Activated T-cell treated with anti-CD3 and anti-CD28 coated beads, Interleukin-2, amount 50 U/mL, for 24 hours (primary cell): ENCODE results near the gene HES4.
A peak's percentile ranks its signal among the peaks of the same experiment; 100 is the strongest.
"Not testable (repeated sequence)": the region's sequence is repeated elsewhere in the genome, so short reads cannot be mapped to it uniquely, and the experiment has no call there.

Source experiments
- DNase-seq: peaks from one replicate; pipeline ENCODE4 v3.0.0-alpha.2; 2020
- H3K27ac Mint-ChIP-seq: 2 replicates; pipeline ENCODE4 v1.8.0; 2020; ENCODE audit warnings: mild to moderate bottlenecking, mixed read lengths
- H3K27me3 Mint-ChIP-seq: 2 replicates; pipeline ENCODE4 v1.8.0; 2020; ENCODE audit warnings: mixed read lengths
- H3K36me3 Mint-ChIP-seq: 2 replicates; pipeline ENCODE4 v1.8.0; 2020; ENCODE audit warnings: low read depth, mixed read lengths
- H3K4me1 Mint-ChIP-seq: 2 replicates; pipeline ENCODE4 v1.8.0; 2020; ENCODE audit warnings: low read depth, mixed read lengths
- H3K4me3 Mint-ChIP-seq: 2 replicates; pipeline ENCODE4 v1.8.0; 2020; ENCODE audit warnings: mild to moderate bottlenecking, moderate library complexity, mixed read lengths
- H3K9me3 Mint-ChIP-seq: 2 replicates; pipeline ENCODE4 v1.8.0; 2020; ENCODE audit warnings: mixed read lengths

Gene HES4

GRCh38 chr1:1001057-1001783 lies 1.3 kb upstream of the HES4 start:
- Mint-ChIP-seq H3K27ac (no peak overlapping the region), H3K4me1 (peaks cover 15% of the 10 kb centered on the region), H3K4me3 (peak overlapping the region; percentile 65), H3K9me3 (no peaks in the 10 kb centered on the region), H3K36me3 (no peaks in the 10 kb centered on the region), H3K27me3 (peaks cover 54% of the 10 kb centered on the region)
- no peak for DNase-seq

GRCh38 chr1:1000357-1001056 lies 610 bp upstream of the HES4 start:
- H3K27ac Mint-ChIP-seq = peak overlapping the region; percentile 77
- peak; percentile 83 for DNase-seq
- peak overlapping the region; percentile 65 for H3K4me3 Mint-ChIP-seq
- no peaks in the 10 kb centered on the region for H3K9me3 Mint-ChIP-seq
- H3K4me1 Mint-ChIP-seq = peaks cover 18% of the 10 kb centered on the region
- peaks cover 55% of the 10 kb centered on the region for H3K27me3 Mint-ChIP-seq
- no peaks in the 10 kb centered on the region for H3K36me3 Mint-ChIP-seq

- no peaks in the 10 kb centered on the region for H3K36me3 Mint-ChIP-seq
- no peak overlapping the region for H3K4me3 Mint-ChIP-seq
- H3K27ac Mint-ChIP-seq = no peak overlapping the region
- peaks cover 52% of the 10 kb centered on the region for H3K27me3 Mint-ChIP-seq
- peaks cover 9% of the 10 kb centered on the region for H3K4me1 Mint-ChIP-seq
- no peaks in the 10 kb centered on the region for H3K9me3 Mint-ChIP-seq
- DNase-seq = peak; percentile 47
These were observed 737 bp downstream of the HES4 start for GRCh38 chr1:998995-999724.

GRCh38 chr1:998745-998994 lies 1.2 kb downstream of the HES4 start:
- Mint-ChIP-seq H3K9me3 (no peaks in the 10 kb centered on the region), H3K4me1 (peaks cover 9% of the 10 kb centered on the region), H3K36me3 (no peaks in the 10 kb centered on the region), H3K27ac (no peak overlapping the region), H3K27me3 (peaks cover 52% of the 10 kb centered on the region), H3K4me3 (no peak overlapping the region)
- no peak for DNase-seq

GRCh38 chr1:997993-998744 lies 1.7 kb downstream of the HES4 start:
- no peaks in the 10 kb centered on the region for H3K36me3 Mint-ChIP-seq
- no peak overlapping the region for H3K27ac Mint-ChIP-seq
- H3K4me1 Mint-ChIP-seq = peaks cover 9% of the 10 kb centered on the region
- H3K4me3 Mint-ChIP-seq = no peak overlapping the region
- H3K9me3 Mint-ChIP-seq = no peaks in the 10 kb centered on the region
- DNase-seq = no peak
- H3K27me3 Mint-ChIP-seq = peaks cover 49% of the 10 kb centered on the region

GRCh38 chr1:997713-997992 lies 2.2 kb downstream of the HES4 start:
- DNase-seq = no peak
- Mint-ChIP-seq H3K27me3 (peaks cover 44% of the 10 kb centered on the region), H3K9me3 (peaks cover under 1% of the 10 kb centered on the region), H3K4me3 (no peak overlapping the region), H3K4me1 (peaks cover 11% of the 10 kb centered on the region), H3K27ac (no peak overlapping the region), H3K36me3 (no peaks in the 10 kb centered on the region)

- Mint-ChIP-seq H3K27ac (no peak overlapping the region), H3K4me1 (peaks cover 14% of the 10 kb centered on the region), H3K9me3 (peaks cover 4% of the 10 kb centered on the region), H3K4me3 (no peak overlapping the region), H3K36me3 (no peaks in the 10 kb centered on the region), H3K27me3 (peaks cover 42% of the 10 kb centered on the region)
- DNase-seq = no peak
These were observed 2.8 kb downstream of the HES4 start for GRCh38 chr1:996851-997712.

GRCh38 chr1:995665-996633 lies 3.9 kb downstream of the HES4 start:
- Mint-ChIP-seq H3K9me3 (peaks cover 4% of the 10 kb centered on the region), H3K27ac (no peak overlapping the region), H3K27me3 (peaks cover 38% of the 10 kb centered on the region), H3K4me1 (peaks cover 17% of the 10 kb centered on the region), H3K36me3 (no peaks in the 10 kb centered on the region), H3K4me3 (no peak overlapping the region)
- no peak for DNase-seq

- Mint-ChIP-seq H3K27me3 (peaks cover 39% of the 10 kb centered on the region), H3K4me1 (peaks cover 14% of the 10 kb centered on the region)
- not testable (repeated sequence) for H3K4me3 Mint-ChIP-seq, H3K27ac Mint-ChIP-seq, DNase-seq, H3K9me3 Mint-ChIP-seq, H3K36me3 Mint-ChIP-seq
These were observed 5.4 kb downstream of the HES4 start for GRCh38 chr1:994546-994945.

- no peak overlapping the region for H3K4me3 Mint-ChIP-seq
- DNase-seq = no peak
- H3K9me3 Mint-ChIP-seq = peaks cover 4% of the 10 kb centered on the region
- H3K27me3 Mint-ChIP-seq = peaks cover 49% of the 10 kb centered on the region
- H3K36me3 Mint-ChIP-seq = no peaks in the 10 kb centered on the region
- H3K27ac Mint-ChIP-seq = no peak overlapping the region
- H3K4me1 Mint-ChIP-seq = peaks cover 14% of the 10 kb centered on the region
These were observed 6.4 kb downstream of the HES4 start for GRCh38 chr1:993379-993995.

GRCh38 chr1:992362-992761 lies 7.5 kb downstream of the HES4 start:
- peaks cover 52% of the 10 kb centered on the region for H3K27me3 Mint-ChIP-seq
- H3K9me3 Mint-ChIP-seq = peaks cover 4% of the 10 kb centered on the region
- no peak for DNase-seq
- peaks cover 13% of the 10 kb centered on the region for H3K4me1 Mint-ChIP-seq
- no peak overlapping the region for H3K27ac Mint-ChIP-seq
- no peak overlapping the region for H3K4me3 Mint-ChIP-seq
- H3K36me3 Mint-ChIP-seq = no peaks in the 10 kb centered on the region

- Mint-ChIP-seq H3K36me3 (no peaks in the 10 kb centered on the region), H3K27me3 (peaks cover 48% of the 10 kb centered on the region), H3K4me3 (no peak overlapping the region), H3K4me1 (peaks cover 13% of the 10 kb centered on the region), H3K27ac (no peak overlapping the region), H3K9me3 (peaks cover 4% of the 10 kb centered on the region)
- no peak for DNase-seq
These were observed 8.0 kb downstream of the HES4 start for GRCh38 chr1:991895-992294.

GRCh38 chr1:991275-991674 lies 8.6 kb downstream of the HES4 start:
- not testable (repeated sequence) for DNase-seq, H3K27ac Mint-ChIP-seq, H3K9me3 Mint-ChIP-seq, H3K36me3 Mint-ChIP-seq, H3K4me3 Mint-ChIP-seq
- Mint-ChIP-seq H3K4me1 (peaks cover 13% of the 10 kb centered on the region), H3K27me3 (peaks cover 51% of the 10 kb centered on the region)
